ENCODE measurements around the gene CRYZ. TPM values are rescaled to one million over a fixed set of nuclear protein-coding genes. Genes with fewer than 3 reads are reported as not detected.
"Not testable (repeated sequence)": the region's sequence is repeated elsewhere in the genome, so short reads cannot be mapped to it uniquely, and the experiment has no call there.

CRYZ gene
- total RNA-seq, 1 donor from 2014 or later, result 21.3 TPM

GRCh38 chr1:74755475-74755874 lies 22.6 kb upstream of the CRYZ start:
- no peak for DNase-seq (ENCODE audit: low spot score in 2 of 2, unreplicated experiment in 2 of 2)
- peaks cover 53% of the 10 kb centered on the region for H3K36me3 Mint-ChIP-seq
- H3K4me3 Mint-ChIP-seq, result no peak overlapping the region
- H3K27ac Mint-ChIP-seq, result no peak overlapping the region
- peaks cover 27% of the 10 kb centered on the region for H3K9me3 Mint-ChIP-seq
- no peak for TF ChIP-seq CTCF (IDR thresholded peaks at IDR 0.05; ENCODE audit: unreplicated experiment)
- H3K27me3 Mint-ChIP-seq (ENCODE audit: low read depth), result no peaks in the 10 kb centered on the region
- H3K4me1 Mint-ChIP-seq, result no peaks in the 10 kb centered on the region

GRCh38 chr1:74753104-74753503 lies 20.3 kb upstream of the CRYZ start:
- no peak overlapping the region for H3K4me3 Mint-ChIP-seq
- H3K27me3 Mint-ChIP-seq (ENCODE audit: low read depth), result no peaks in the 10 kb centered on the region
- H3K9me3 Mint-ChIP-seq, result peaks cover 26% of the 10 kb centered on the region
- H3K27ac Mint-ChIP-seq, result no peak overlapping the region
- H3K4me1 Mint-ChIP-seq, result no peaks in the 10 kb centered on the region
- TF ChIP-seq CTCF (IDR thresholded peaks at IDR 0.05; ENCODE audit: unreplicated experiment), result no peak
- no peak for DNase-seq (ENCODE audit: low spot score in 2 of 2, unreplicated experiment in 2 of 2)
- peaks cover 50% of the 10 kb centered on the region for H3K36me3 Mint-ChIP-seq

GRCh38 chr1:74748960-74749359 lies 16.1 kb upstream of the CRYZ start:
- peaks cover 42% of the 10 kb centered on the region for H3K36me3 Mint-ChIP-seq
- H3K27me3 Mint-ChIP-seq (ENCODE audit: low read depth), result no peaks in the 10 kb centered on the region
- H3K4me3 Mint-ChIP-seq, result no peak overlapping the region
- H3K27ac Mint-ChIP-seq, result no peak overlapping the region
- TF ChIP-seq CTCF (IDR thresholded peaks at IDR 0.05; ENCODE audit: unreplicated experiment), result no peak
- no peaks in the 10 kb centered on the region for H3K4me1 Mint-ChIP-seq
- peaks cover 18% of the 10 kb centered on the region for H3K9me3 Mint-ChIP-seq
- no peak for DNase-seq (ENCODE audit: low spot score in 2 of 2, unreplicated experiment in 2 of 2)

GRCh38 chr1:74745247-74745646 lies 12.4 kb upstream of the CRYZ start:
- not testable (repeated sequence) for H3K27me3 Mint-ChIP-seq (ENCODE audit: low read depth); H3K27ac Mint-ChIP-seq; H3K4me3 Mint-ChIP-seq; H3K4me1 Mint-ChIP-seq; DNase-seq (ENCODE audit: low spot score in 2 of 2, unreplicated experiment in 2 of 2)
- peaks cover 36% of the 10 kb centered on the region for H3K9me3 Mint-ChIP-seq
- peaks cover 64% of the 10 kb centered on the region for H3K36me3 Mint-ChIP-seq

GRCh38 chr1:74740307-74740980 lies 7.6 kb upstream of the CRYZ start:
- DNase-seq (ENCODE audit: low spot score in 2 of 2, unreplicated experiment in 2 of 2); H3K4me3 Mint-ChIP-seq; H3K4me1 Mint-ChIP-seq; H3K27ac Mint-ChIP-seq; H3K27me3 Mint-ChIP-seq (ENCODE audit: low read depth): not testable (repeated sequence)
- Mint-ChIP-seq H3K36me3 (peaks cover 73% of the 10 kb centered on the region), H3K9me3 (peaks cover 38% of the 10 kb centered on the region)

GRCh38 chr1:74737333-74737732 lies 4.5 kb upstream of the CRYZ start:
- no peaks in the 10 kb centered on the region for H3K27me3 Mint-ChIP-seq (ENCODE audit: low read depth)
- peaks cover 47% of the 10 kb centered on the region for H3K36me3 Mint-ChIP-seq

More at GRCh38 chr1:74737333-74737732, 4.5 kb upstream of the CRYZ start:
- no peak overlapping the region for H3K27ac Mint-ChIP-seq
- H3K4me1 Mint-ChIP-seq, result peaks cover 14% of the 10 kb centered on the region
- peaks cover 19% of the 10 kb centered on the region for H3K9me3 Mint-ChIP-seq
- no peak overlapping the region for H3K4me3 Mint-ChIP-seq
- no peak for DNase-seq (ENCODE audit: low spot score in 2 of 2, unreplicated experiment in 2 of 2)
- no peak for TF ChIP-seq CTCF (IDR thresholded peaks at IDR 0.05; ENCODE audit: unreplicated experiment)
